Jurkat, Clone E6-1 (cell line): Measurements from ENCODE around the gene CABLES2.
"Not testable (repeated sequence)": the region's sequence is repeated elsewhere in the genome, so short reads cannot be mapped to it uniquely, and the experiment has no call there.

Experiments used
- DNase-seq: peaks from one replicate; pipeline ENCODE4 v3.0.0-alpha.2; 2011; ENCODE audit warnings: low read depth, low spot score
- H3K4me3 ChIP-seq: 2 replicates; pipeline ENCODE4 v1.5.1; 2011; ENCODE audit warnings: mild to moderate bottlenecking, low read length, control low read depth, moderate library complexity

The CABLES2 gene

DNA sequence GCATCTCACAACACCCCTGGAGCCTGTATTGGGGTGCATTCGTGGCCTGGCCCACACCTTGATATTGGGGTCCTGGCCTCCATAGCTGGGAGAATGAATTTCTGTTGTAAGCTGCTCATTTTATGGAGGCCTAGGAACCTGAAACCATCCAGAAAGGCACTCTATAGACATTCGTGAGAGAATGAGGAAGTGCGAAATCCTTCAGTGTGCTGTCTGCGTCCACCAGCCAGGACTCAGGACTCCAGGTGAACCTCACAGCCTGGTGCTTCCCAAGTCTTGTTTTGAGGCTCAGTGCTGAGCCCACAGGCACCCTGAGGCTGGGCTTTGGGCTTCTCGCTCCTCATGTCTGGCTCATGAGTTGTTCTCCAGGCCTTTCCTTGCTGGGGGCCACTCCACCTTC lies 32.1 kb upstream of the CABLES2 start:
- no peak overlapping the region for H3K4me3 ChIP-seq
- DNase-seq = no peak

DNA sequence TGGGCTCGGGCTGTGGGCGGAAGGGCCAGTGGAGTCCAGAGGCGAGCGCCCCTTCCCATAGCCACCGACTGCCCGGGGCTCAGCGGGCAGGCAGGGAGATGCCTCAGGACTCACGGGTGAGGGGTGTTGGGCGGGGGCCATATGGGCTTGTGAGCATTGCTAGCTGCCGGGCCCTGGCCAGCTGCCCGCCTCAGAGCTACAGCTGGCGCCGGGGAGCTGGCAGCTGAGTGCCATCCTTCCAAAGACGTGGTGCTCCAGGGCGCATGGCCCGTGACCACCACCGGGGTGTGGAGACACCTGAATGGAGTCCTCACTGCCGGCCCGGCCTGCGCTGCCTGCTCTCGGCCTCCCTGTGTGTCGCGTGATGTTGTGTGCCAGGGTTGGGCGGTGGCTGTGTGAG lies 30.8 kb upstream of the CABLES2 start:
- no peak for DNase-seq
- H3K4me3 ChIP-seq = no peak overlapping the region

DNA sequence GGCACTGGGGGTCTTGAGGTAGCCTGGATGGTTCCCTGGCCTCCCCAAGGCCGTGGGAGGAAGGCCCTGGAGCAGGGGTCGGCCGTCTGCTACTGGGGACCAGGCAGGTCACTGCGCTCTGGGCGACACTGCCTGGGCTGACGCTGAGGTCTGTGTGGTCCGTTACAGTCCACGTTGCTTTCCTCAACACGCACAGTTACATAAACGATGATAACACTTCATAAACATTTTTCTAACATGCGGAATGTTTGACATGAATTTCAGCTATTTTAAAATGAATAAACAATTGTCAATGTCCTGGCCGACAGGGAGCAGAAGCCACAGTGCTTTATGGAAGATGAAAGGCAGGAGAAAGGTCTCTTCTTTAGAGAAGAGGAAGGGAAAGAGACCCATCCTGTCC lies 30.4 kb upstream of the CABLES2 start:
- H3K4me3 ChIP-seq = no peak overlapping the region
- DNase-seq = no peak

DNA sequence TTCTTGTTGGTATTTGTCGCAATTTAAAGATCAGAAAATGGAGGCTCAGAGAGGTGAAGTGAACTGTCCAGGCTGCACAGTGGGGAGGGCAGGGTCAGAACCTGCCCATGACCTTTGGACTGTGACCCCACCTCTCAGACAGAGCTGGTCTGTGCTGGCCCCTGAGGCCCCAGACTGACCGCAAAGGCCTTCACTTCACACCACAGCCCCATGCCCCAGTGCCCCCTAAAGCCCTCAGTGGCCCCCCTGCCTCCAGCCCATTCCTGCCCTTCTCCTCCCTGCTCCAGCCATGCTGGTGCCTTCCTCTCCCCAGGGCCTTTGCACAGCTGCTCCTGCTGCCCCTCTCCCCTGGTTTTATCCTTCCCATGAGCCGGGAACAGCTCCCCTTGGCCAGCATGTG lies 29.6 kb upstream of the CABLES2 start:
- H3K4me3 ChIP-seq = no peak overlapping the region

DNA sequence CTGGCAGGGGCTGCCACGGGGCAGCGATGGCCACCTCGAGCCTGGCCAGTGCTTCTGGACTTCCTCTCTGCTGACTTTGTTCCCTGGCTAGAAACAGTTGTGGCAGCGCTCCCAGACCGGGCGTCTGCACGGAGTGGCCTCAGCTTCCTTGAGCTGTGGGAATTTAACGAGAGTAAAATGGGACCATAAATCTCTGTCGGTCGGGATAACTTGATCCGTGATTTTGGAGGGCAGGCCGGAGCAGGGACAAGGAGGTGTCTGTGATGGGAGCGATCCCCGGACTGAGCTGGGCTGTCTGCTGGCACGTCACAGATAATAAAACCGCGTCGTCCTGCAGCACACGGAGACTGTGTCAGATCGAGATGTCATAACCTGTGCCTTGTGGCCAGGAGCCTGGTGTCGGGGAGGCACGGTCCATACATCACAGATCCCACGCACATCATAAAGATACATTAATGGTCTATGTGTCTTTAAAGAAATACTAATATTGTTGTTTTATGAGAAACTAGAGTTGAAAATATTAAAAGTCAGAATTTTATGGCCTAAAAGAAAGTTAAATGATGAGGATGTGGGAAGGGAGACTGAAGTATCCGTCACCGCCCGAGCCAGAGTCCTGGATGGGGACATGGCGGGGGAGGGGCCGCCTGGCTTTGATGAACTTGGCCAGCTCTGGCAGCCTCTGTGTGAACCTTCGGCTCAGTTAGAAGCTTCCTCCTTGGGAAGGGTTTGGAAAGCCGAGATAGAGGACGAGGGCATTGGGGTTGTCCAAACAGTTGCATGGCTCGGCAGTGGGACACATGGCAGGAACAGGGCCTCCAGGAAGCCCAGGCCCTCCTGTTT lies 26.8 kb upstream of the CABLES2 start:
- DNase-seq = no peak
- no peak overlapping the region for H3K4me3 ChIP-seq

More for the DNA sequence above, 29.6 kb upstream of the CABLES2 start:
- no peak for DNase-seq

DNA sequence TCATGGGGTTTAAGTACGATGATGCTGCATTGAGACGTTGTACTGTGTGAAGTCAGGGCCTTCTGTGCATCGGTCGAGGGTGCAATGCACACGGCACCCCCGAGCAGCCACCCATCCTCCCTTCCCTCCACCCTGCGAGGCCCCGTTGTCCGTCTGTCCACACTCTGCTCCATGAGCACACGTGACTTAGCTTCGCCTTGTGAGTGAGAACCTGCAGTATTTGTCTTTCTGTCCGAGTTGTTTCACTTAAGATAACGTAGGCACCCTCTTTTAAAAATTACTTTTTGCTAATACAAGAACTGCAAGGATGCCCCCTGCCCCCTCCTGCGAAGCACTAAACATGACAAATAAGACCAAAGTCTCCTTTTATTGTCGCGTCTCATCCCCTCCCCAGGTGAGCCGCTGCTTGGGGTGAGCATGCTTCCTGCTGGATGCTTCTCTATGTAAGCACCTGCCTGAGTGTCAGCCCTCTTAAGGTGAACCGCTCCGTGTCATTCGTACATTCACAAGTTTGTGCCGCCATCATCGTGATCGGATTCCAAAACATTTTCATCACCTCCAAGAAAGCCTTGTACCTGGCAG lies 23.9 kb upstream of the CABLES2 start:
- DNase-seq = no peak
- H3K4me3 ChIP-seq = no peak overlapping the region

DNA sequence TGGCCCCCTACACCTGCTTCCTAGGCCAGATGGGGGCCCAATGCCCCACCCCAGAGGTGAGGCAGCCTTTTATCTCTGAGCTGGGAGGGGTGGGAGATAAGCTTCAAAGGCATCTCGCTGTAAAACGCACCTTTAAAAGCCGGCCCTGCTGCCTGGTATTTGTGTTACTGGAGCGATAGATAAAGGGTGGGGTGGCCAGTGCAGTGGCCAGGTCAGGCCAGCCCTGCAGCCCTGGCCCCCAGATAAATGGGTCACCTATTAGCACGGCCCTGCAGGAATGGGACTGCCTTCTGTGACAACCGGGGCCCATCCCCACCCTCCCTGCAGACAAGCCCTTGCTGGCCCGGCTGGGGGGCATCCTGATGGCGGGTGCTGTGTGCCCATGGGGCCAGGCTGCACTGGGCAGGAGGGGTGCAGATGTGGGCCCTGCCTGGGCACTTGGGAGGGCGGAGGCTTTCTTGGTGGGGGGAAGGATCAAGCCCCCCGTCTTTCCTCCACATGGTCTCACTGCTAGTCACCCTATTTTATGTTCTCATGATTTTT lies 23.3 kb upstream of the CABLES2 start:
- DNase-seq = no peak
- H3K4me3 ChIP-seq = no peak overlapping the region

DNA sequence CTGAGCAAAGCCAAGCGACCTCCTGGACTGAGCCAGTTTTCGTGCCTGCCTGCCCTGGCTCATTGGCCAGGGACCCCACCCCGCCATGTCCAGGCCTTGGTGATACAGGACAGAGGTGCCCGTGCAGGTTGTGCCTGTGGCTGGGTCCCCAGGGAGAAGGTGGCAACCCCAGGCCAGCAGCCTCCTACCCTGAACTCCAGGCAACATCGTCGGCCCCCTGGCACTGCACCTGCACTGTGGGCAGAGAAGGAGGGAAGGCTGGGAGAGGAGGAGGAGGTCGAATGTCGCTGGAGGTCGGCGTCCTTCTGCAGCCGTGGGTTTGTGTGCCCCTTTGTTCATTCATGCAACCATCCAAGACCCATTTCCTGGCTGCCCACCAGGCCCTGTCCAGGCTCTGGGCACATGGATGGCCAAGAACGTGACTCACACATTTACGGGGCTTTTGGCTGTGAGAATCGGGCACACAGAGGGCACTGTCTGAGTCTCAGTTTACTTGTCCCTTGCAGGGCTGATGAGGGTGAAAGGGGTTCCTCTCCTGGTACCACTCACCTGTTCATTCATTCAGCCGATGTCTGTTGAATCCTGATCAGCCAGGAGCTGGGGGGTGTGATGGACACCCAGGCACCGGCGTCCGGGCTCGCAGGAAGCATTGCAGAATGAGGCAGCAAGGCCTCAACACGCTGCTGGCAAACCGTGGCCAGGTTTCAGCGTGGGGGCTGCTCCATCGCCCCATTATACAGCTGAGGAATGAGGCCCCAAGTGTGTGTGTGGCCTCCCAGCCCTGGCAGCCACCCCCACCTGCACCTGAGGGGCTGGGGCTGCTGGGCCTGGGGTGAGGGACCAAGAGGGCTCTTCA lies 22.6 kb upstream of the CABLES2 start:
- no peak for DNase-seq
- H3K4me3 ChIP-seq = no peak overlapping the region

DNA sequence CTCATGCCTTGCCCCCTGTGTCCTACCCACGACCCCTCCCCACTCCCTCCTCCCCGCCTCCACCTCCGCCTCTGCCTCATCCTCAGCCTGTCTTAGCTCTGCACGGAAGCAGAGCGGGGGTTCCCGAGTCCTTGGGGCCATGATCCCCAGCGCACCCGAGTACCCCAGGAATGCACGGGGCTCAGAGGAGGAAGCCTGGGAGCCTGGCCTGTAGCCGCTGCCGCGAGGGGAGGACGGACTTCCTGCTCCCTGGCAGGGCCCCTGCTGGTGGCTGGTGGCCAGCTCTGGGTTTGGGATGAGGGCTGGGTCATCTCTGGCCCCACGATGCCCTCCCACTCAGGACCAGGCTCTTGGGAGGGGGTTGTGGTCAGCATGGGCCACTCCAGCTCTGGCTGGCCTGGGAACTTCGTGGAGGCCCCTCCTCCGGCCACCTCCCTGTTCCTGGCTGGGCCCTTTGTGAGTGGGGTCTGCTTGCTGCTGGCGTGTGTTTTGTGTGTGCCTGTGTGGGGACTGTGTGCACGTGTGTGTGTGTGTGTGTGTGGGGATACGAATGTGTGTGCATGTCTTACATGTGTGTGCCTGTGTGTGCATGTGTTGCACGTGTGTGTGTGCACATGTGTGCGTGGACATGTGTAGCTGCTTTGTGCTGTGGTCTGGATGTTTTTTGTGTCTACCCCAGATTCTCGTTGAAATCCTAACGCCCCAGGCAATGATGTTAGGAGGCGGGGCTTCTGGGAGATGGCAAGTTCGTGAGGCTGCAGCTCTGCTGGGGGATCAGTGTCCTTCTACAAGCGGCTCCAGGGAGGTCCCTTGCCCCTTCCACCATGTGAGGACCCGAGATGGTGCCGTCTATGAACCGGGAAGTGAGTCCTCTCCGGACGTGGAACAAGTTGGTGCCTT lies 21.6 kb upstream of the CABLES2 start:
- no peak for DNase-seq
- no peak overlapping the region for H3K4me3 ChIP-seq

DNA sequence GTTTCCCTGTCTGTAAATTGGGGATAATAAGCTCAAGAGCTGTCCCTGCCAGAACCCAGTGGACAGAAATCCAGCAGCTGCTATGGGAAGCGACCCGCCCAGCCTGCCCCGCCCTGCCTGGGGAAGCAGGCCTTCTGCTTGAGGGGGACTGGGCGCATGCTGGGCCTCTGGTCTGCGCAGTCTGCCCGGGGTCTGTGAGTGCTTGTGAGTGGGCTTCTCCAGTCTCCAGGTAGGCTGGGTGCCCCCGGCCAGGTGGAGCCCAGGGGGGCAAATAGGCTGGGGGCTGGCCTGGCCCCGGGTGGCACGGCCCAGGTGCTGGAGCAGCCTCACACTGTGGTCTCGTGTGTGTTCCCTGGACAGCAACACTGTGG lies 20.9 kb upstream of the CABLES2 start:
- H3K4me3 ChIP-seq = no peak overlapping the region
- DNase-seq = no peak

DNA sequence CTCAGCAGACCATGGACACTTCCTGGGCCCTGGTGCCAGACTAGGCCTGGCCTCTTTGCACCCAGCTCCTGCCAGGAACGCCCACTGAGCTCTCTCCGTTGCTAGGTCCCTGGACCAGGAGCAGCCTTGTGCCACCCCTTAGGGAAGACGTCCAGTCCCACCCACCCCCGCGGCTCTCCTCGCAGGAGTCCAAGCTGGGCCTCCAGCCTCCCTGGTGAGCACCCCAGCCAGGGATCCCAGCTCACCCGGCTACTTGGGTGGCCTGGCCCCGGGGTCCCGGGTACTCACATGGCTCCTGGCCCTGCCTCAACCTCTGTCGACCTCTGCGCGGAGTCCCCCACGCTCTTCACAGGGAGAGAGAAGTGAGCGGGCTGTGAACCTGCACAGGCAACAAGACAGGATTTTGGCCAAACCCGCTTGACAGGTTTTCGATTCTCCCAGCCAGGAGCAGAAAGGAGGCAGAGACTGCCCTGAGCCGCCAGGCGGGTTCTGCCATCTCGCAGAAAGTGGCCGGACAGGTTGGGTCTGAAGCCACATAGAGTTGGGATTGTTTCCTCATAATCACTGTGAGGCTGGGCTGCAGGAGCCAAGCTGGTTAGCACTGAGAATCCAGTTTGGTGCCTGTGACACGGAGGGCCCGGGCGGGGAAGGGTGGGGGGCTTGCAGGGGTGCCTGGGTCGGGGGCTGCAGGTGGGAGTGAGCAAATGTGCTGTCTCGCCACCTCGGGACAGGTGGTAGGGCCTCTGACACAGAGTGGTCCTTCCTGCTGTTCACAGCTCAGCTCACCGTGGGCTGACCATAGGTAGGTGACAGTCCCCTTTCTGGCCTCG lies 20.3 kb upstream of the CABLES2 start, which contains the start of gene RBBP8NL:
TSS of gene RBBP8NL (minus strand) at position 368 of the 830 bp plus-strand sequence. CDS start 7,892 bp downstream, outside the sequence.
- no peak within 1 kb of the TSS for H3K4me3 ChIP-seq
- DNase-seq = no peak

DNA sequence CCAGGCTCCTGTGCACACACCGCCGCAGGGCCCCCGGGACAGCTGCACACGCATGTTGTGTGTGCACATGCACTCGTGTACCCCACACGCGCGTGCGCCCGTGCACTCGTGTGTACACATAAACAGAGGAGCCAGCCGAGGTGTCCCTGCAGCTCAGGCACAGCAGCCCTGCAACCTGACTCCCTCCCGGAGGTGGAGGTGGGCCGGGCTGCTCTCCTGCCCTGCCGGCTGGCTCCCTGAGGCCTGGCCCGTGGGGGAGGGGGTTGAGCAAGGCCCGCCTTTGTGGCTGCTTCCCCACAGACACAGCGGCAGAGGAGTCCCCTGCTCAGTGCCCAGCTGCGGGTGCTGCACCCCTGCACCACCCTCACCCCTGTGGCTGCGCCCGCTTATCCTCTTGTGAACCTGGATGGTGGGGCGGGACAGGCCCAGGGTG lies 19.6 kb upstream of the CABLES2 start:
- no peak for DNase-seq
- no peak overlapping the region for H3K4me3 ChIP-seq

DNA sequence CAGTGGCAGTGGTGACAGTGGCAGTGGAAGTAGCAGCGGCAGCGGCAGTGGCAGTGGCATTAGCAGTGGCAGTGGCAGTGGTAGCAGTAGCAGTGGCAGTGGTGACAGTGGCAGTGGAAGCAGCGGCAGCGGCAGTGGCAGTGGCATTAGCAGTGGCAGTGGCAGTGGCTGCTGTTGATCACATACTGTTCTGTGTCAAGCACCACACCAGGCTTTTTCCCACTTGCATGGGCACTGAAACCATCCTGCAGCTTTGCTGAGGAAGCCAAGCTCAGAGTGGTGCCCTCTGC lies 18.9 kb upstream of the CABLES2 start:
- H3K4me3 ChIP-seq = not testable (repeated sequence)

DNA sequence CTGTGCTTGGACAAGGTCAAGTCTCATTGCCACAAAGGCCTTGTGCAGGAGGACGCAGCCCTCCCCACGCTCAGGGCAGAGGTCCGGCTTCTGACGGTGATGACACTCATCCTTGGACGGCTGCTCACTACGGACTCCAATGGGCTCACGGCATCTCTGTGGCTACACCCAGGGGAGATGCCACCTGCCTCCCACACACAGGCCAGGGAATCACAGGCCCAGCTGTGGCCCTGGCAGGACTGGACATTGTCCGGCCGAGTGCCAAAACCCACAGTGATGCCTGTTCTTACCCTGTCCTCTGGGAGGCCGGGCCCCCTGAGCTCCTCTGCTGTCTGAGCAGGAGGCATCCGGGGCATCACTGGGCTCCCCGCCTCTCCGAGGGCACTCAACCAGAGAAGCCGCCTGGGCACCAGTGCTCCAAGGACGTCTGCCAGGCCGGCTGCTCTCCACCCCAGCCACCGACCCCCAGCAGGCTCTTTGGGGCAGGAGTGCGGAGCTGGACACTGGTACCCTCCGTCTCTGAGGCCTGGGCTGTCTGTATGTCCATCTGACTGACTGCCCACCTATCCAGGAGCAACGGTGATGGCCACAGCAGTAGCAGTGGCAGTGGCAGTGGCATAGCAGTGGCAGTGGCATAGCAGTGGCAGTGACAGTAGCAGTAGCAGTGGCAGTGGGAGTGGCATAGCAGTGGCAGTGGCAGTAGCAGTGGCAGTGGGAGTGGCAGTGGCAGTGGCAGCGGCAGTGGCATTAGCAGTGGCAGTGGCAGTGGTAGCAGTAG lies 18.4 kb upstream of the CABLES2 start:
- no peak overlapping the region for H3K4me3 ChIP-seq
- no peak for DNase-seq

More for the DNA sequence above, 18.9 kb upstream of the CABLES2 start:
- DNase-seq = not testable (repeated sequence)

DNA sequence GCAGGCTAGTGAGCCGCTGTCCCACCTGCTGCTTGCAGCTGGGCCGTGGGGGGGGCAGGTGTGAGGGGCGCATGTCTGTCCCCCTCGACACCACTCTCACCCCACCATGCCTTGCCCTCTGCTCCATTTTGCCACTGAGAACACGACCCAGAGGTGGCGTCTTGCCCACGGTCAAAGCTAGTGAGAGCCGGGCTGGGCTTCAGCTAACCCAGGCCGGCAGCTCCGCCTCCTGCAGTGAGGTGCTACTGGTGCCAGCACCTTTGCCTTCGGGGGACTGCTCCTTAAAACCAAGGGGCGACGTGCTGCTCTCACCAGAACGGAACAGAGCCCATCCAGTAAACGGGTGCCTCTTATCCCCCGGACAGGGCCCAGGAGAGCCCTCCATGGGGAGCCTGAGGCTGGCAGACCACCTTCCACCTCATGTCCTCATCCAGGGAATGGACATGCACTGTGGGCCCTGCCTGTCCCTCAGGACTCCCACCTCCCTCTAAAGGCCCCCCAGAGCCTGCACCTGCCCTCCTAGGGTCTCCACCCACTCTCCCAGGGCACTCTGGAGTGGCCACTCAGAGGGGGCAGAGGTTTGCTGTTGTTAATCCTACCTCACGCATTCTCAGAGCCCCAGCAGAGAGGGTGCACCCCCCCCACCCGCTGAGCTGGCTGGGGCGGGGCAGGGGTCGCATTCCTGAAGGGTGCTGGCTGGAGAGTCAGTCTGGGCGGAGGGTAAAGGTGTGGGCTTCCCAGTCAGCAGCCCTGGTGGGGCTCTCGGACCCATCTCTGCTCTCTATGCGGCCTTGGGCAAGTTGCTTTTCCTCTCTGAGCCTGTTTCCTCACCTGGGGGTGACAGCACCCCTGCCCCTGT lies 17.4 kb upstream of the CABLES2 start:
- H3K4me3 ChIP-seq = no peak overlapping the region
- no peak for DNase-seq

DNA sequence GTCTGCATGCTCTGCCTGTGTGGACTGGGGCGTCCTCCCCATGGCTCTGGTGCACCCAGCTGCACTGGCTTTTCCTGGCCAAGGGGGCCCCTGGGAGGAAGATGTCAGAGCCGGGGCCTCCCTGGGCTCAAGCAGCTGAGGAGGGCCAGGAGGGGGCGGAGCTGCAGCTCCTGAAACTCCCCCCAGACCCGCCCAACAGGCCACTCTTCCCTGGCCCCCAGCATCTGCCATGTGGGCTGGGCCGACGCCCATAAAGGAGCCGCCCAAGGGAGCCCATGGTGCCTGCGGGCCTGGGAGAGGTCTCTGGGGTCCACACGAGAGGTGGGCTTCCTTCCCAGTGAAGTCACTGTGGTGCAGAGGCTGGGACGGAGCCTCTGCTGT lies 16.2 kb upstream of the CABLES2 start:
- no peak for DNase-seq
- no peak overlapping the region for H3K4me3 ChIP-seq
